Left cardiac atrium (tissue), 4 donors: Measurements from ENCODE around the gene ZNF860. TPM values are rescaled to one million over a fixed set of nuclear protein-coding genes. Genes with fewer than 3 reads are reported as not detected.

Source experiments
- ATAC-seq, 2 donors: fragments of 200-7000 bp; cut with Tn5 transposase; one replicate each; pipeline ENCODE4 v1.9.1; 2020; ENCODE audit warnings: mild to moderate bottlenecking in 2 of 2, moderate library complexity in 2 of 2
- DNase-seq: peaks from one replicate; pipeline ENCODE4 v3.0.0-alpha.2; 2020
- intact Hi-C, 2 donors: fragments of 100-400 bp; cut with DNase I; formaldehyde crosslinking; loops; one replicate each; pipeline versions ENCODE4 v1.14.1 to v1.15.1; 2022 to 2023
- total RNA-seq, 2 donors: library from RNA; stranded (reverse); fragmentation: NEBNext Ultra II Directional; extraction: Animal tissue kit (Norgen Biotek cat#: 25700); gene quantifications; one replicate each; pipeline ENCODE4 v1.2.1, GENCODE V29; 2021
- donor health status: DM: no; HTN: yes; CAD: no.
- donor health status: DM: no; HTN: yes; CAD: no; lungs with severe emphysema.
- donor health status: DM: yes; HTN: yes; CAD: no.
- donor health status: Dilated cardiomyopathy.

Gene ZNF860
- total RNA-seq, 2 donors from 2014 or later = 0.13 to 0.29 TPM

DNA sequence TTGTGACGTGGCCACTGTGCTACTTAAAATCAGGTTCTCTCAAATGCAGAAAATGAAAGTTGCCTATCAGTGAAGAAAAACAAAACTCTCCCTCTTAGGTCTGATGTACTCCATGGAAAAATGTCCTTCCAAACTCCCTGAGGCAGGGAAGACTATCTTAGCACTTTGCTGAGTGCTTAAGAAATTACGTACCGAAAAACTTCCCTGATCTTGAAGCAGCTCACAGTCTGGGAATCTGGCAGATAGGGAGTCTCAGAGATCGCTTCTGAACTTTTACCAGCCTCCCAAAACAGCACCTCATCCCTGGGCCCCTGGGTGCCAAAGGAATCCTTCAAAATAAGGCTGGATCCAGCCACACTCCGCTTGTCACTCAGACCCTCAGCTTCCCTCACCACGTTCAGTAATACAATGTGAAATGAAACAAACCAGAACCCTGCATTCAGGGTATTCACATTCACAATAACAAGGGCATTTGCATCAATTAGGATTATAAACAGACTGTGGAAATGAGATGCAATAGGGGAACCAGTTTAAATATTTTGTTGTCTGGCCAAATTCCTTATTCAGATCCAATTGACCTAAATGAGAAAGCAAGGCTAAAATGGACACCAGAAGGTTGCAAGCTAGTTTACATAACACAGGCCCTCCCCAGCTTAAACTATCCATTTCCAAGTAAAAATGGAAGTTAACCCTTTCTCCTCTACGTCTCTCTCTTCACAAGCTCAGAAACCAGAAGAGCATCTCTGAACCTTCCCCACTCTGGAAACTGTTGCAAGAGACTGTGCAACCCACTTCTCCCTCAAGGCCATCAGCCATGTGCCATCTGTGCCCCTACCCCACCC lies 21.4 kb upstream of the ZNF860 start:
- ATAC-seq (peak; percentile 42 to 68), DNase-seq (no peak)
- intact Hi-C loops = no loop called here

DNA sequence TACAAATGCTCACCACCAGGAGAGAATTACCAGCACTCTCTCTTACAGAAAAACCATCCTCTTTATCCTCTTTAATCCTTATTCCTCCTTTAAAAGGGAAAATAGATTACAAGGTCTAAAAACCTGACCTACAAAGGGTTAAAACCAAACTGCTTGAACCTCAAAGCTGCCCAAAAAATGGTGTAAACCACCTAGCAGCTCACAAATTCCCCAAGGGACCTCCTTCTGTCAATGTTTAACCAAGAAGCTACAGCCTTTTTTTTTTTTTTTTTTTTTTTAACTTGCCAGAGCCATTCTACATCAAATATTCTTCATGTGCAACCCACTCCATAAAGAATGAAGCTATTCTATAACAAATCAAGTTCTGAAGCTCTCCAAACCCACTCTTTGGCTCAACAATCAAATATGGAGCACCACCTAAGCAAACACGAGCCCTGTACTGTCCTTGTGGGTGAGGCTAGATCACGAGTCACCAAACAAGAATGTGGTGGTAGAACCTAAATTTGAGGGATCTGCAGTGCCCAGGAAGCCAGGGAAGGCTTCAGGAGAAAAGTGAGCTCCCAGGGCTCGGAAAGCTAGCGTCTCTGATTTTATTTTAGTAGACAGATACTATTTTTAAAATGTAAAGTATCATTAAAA lies 20.6 kb upstream of the ZNF860 start:
- intact Hi-C loops = no loop called here

DNA sequence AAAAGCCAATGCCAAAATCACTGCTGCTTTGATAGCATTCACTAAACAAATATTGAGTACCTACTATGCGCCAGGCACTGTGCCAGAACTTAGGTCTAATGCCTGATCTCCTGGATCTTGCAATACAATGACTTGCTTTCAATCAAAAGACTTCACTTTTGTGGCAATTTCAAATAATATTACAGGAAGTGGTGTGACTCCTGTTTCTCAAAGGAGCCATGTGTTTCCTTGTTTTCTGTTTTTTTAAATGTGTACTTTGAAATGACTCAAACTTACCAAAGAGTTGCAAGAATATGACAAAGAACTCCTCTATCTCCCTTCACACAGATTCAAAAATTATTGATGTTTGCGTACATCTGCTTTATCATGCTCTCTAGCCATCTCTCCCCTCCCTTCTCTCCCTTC lies 18.7 kb upstream of the ZNF860 start:
- ATAC-seq (no peak), DNase-seq (no peak)
- intact Hi-C loops = no loop called here

More for the DNA sequence above, 20.6 kb upstream of the ZNF860 start:
- DNase-seq = no peak
- ATAC-seq = peak in 1 of 2 donors; percentile 57

DNA sequence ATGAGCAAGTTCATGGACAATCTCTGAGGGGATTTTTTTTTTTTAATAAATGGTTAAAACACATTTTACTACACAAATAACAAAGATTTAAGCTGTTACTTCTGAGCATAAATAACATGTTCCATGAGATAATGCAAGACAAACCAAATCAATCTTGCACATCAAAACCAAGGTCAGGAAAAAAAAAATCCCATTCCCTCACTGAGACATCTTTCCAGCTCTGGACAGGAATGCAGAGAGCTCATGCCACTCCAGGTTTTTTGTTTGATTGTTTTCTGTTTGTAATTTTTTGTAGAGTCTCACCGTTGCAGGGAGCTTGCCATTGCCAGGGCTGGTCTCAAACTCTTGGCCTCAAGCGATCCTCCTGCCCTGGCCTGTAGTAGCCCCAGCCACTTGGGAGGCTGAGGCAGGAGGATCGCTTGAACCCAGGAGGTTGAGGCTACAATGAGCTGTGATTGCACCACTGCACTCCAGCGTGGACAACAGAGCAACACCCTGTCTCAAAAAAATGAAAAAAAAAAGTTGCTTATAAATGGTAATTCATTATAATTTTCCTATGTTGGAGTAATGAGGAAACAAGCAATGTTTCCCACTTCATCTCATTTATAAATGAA lies 14.5 kb upstream of the ZNF860 start:
- DNase-seq = no peak
- ATAC-seq = no peak
- intact Hi-C loops = no loop called here

DNA sequence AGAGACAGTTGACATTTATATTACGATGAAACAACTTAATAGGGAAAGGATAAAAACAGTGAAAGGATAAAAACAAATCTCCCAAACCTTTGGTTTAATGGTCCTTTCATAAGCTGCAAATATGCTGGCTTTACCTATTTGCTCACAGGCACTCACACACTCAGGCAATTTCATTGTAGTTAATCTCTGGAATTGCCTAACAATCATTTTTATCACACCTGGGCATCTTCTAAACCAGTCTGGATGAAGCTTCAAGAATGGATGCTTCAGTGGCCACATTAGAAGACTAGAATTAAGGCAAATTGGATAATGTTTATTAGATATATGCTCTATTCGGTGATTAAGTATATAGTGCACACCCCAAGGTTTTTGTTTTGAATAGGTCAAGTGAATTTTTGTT lies 14.0 kb upstream of the ZNF860 start:
- ATAC-seq = no peak
- intact Hi-C loops = no loop called here
- no peak for DNase-seq

DNA sequence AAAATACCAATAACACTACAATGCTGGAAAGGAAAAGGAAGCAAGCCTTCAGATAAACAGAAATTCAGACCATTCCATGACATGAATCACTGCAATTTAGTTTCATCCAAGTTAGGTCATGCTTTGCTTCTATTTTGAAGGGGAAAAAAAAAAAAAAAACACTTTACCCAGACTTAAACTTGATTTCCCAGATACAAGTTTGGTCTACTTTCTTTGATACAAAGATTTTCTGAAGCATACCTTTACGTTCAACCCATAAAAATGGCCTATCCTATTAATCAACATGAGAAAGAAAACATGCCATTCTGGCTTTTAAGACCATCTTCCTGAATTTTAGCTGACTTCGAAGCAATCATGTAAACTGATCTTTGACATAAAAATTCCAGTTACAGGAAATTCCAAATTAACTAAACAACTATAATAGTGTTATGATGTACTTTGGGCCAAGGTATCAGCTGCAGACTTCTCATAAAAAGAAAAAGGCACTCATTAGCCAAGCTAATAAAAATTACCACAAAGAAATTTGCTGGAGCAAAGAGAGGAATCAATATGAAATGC lies 13.1 kb upstream of the ZNF860 start:
- no peak for DNase-seq
- intact Hi-C loops = no loop called here
- peak in 1 of 2 donors; percentile 64 for ATAC-seq

DNA sequence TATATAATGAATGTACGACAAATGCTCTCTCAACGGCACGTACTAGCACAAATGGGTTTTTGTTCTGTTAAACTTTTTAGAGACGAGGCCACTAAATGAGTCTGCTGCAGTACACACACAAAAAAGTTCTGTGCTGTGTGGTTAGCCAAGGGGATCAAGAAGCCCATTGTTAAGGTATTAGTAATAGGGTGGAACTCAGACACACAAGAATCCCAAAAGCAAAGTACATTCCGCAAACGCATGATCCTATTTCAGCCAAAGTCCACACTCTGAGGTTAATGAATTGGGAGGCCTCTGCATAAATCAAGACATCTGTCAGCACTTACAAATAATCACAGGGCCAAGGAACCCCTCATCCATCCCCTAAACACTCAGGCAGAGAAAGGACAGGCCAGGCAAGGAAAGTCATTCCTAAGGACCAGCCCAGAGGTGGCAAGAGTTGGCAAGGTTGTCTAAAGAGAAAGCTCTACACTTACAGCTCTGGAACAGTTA lies 12.6 kb upstream of the ZNF860 start:
- ATAC-seq = peak; percentile 65 to 93
- no peak for DNase-seq
- intact Hi-C loops = no loop called here

DNA sequence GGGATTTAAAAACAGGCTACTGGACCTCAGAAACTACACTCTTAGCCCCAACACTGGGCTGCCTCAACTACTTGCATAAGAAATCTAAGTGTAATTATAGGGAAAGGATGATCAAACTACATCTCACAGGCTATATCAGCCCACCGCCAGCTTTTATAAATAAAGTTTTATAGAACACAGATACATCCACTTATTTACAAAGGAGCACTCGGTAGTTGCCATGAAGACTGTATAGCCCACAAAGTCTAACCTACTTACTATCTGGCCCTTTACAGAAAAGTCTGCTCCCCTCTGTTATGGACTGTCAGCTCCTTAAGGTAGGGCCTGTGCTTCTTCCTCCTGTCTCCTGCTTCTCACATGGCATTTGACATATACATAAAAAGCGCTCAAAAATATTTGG lies 9.9 kb upstream of the ZNF860 start:
- intact Hi-C loops = no loop called here
- DNase-seq = no peak
- ATAC-seq = no peak

DNA sequence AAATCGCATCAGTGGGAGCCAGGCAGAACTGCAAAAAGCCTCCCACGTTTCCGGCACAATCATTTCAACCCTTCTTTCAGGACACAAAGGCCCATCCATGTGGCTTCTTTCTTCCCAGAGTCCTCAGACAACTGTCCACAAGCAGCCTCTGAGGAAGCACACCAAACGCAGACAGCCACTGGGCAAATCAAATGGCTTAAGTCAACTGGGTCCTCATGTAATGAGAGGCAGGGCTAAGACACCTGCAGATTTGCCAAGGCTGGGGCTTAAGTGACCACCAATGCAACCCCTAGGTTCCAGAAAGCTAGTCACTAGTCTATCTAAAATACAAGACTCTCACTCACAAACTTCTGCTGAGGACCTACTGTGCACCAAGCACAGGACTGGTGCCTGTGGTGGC lies 8.5 kb upstream of the ZNF860 start:
- intact Hi-C loops = no loop called here
- DNase-seq = no peak
- ATAC-seq = no peak

DNA sequence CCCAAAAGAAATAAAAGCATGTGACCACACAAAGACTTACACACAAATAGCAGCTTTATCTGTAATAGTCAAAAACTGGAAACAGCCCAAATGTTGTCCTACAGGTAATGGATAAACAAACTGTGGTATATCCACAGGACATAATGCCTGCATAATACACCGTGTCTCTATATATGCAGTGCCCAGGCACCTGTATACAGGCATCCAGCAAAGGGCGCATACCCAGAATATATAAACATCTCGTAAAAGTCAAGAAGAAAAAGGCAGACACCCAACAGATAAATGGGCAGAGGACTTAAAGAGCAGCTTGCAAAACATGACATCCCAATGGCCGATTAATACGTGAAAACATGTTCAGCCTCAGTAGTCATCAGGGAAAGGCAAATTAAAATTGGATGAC lies 7.7 kb upstream of the ZNF860 start:
- intact Hi-C loops = no loop called here
- ATAC-seq (no peak), DNase-seq (no peak)

DNA sequence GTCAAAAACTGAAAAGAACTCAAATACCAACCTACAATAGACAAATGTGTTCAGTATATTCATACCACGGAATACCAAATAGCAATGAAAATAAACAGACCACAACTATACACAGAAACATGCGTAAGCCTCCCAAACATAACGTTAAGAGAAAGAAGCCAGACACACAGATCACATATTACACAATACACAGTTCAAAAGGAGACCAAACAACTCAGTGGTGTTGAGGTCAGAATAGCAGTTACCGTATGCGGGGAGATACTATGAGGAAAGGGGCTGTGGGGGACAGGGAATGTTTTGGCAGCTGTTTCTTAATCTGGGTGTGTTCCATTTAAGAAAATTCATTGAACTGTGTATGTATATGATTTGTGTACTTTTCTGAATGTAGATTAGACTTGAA lies 7.1 kb upstream of the ZNF860 start:
- intact Hi-C loops = no loop called here
- DNase-seq (no peak), ATAC-seq (no peak)

DNA sequence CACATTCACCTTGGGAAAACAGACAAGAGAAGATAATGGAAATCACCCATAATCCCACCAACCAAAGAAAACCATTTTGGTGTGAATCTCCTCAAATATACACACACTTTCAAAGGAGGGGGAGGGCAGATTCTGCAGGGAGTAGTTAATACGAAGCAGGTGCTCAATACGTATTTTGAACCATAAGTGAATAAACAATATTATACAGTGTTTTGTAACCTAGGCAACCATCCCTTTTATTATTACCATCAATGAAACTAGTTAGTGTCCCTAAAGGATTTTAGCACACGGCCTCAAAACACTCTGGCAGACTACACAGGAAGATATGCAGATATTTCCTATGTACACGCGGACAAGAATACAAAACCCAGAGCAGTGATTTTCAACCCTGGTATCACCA lies 6.6 kb upstream of the ZNF860 start:
- no peak for ATAC-seq
- no peak for DNase-seq
- intact Hi-C loops = no loop called here

DNA sequence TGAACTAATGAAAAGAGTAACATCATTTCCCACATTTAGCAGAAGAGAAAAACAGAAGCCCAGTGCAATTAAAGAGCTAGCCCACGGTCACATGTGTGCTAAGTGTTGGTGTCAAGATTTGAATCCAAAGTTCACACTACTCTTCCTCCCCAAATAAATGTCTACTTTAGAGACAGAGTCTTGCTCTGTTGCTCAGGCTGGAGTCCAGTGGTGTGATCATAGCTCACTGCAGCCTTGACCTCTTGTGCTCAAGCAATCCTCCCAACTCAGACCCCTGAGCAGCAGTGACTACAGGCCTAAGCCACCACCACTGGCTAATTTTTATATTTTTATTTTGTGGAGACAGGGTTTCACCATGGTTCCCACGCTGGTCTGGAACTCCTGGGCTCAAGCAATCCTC lies 5.2 kb upstream of the ZNF860 start:
- DNase-seq = no peak
- intact Hi-C loops = no loop called here

DNA sequence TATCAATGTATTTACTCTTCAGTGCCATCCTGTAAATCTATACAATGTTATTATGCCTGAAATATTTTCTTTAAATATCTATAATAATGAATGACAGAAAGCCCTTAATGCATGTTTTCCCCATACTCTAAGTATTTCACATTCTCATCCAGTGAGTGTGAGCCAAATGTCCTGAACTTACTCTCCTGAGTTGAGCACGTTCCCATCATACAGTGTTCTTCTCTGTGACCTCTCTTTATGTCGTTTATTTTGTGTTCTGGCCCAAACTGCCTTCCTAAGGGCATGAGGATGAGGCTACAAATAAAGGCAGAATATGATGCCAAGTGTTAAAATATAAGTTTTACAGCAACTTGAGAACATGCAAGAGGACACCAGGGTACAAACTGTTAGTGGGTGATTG lies 3.8 kb upstream of the ZNF860 start:
- DNase-seq = no peak

More for the DNA sequence above, 5.2 kb upstream of the ZNF860 start:
- ATAC-seq = no peak

DNA sequence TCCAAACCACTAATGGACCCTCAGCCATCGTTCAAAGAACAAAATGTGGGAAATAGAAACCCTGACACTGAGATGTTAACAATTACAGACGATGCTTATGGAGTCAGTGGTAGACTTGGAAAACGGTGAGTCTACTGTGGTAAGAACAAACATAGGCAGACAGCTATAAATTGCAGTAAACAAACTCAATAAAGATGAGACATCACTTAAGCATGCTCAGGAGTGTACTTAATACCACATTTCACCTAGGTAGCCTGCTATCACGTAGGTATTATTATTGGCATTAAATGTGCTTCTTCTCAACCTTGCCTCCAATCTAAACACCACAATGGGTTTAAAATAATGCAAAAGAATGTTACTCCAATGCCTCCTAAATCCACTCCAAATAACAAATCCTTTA lies 3.0 kb upstream of the ZNF860 start:
- intact Hi-C loops = no loop called here
- no peak for ATAC-seq

More for the DNA sequence above, 3.8 kb upstream of the ZNF860 start:
- intact Hi-C loops = no loop called here
- ATAC-seq = no peak

DNA sequence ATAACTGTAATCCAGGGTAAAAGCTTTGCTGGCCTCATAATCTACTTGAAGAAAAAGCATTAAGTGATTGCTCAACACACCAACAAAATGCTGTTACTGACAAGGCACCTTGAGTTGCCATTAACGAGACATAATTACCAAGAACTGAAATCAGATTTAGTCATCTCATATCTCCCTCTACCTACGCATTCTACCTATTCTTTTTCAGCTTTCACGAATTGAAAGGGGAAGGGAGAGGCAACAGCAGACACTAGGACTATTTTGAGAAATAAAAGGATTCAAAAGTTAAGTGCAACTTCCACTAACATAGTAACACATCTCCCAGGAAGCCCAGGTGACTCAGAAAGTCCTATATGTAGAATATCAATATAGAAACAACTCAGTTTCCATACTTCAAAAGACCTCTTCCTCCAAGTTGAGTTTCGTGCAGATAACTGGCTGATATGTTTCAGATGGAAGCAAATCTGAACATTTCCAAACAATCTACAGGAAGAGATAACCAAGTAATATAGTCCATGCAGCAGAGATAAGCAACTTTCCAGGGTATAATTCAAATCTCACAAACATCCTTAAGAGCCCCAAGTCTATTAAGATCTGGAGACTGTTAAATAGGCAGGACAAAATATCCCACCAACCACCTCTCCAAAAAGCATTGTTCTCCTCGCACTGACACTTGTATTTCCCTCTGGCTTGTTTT lies 2.4 kb upstream of the ZNF860 start:
- DNase-seq (no peak), ATAC-seq (no peak)
- intact Hi-C loops = no loop called here

More for the DNA sequence above, 3.0 kb upstream of the ZNF860 start:
- no peak for DNase-seq

DNA sequence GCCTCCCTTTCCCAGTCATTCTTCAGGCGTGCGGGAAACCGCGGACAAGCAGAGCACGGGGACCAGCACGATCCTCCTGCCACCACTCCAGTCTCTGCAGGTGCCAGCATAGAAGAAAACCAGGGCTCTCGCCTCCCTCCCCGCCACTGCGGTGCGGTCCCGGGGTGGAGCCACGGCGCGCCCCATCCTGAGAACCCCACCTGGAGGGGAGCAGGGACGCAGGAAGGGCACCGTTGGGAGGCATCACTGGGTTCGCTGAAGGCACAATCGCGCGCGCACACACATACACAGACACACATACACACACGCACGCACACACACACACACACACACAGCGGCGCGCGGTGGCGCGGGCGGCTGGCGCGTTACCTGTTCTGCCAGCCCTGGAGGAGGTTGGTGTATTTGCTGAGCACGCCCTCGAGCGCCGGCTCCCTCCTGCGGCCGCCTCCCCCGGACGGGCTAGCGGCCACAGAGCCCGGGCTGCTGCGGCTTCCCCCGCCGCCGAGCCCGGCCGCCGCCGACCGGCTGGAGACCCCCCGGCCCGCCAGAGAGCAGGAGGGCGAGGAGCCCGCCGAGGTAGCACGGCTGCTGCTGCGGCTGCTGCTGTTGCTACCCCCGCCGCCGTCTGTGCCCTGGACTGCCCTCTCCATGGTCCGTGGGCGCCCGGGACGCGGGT lies 882 bp upstream of the ZNF860 start:
- peak; percentile 48 for DNase-seq
- peak; percentile 67 to 68 for ATAC-seq
- intact Hi-C loops = no loop called here

DNA sequence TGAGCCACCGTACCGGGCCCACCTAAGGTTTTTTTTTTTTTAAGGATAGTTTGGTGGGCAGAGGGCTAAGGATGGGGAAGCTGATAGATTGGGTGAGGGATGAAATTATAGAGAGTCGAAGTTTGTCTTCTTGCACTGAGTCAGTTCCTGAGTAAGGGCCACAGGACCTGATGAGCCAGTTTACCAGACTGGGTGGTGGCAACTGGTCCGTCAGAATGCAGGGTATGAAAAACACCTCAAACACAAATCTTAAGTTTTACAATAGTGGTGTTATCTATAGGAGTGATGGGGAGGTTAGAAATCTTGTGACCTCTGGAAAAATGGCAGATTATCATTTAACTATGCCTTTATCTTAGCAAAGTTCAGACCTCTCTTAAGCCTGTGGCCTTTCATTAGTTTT lies 2.8 kb downstream of the ZNF860 start:
- intact Hi-C loops = no loop called here
- ATAC-seq (no peak), DNase-seq (no peak)

DNA sequence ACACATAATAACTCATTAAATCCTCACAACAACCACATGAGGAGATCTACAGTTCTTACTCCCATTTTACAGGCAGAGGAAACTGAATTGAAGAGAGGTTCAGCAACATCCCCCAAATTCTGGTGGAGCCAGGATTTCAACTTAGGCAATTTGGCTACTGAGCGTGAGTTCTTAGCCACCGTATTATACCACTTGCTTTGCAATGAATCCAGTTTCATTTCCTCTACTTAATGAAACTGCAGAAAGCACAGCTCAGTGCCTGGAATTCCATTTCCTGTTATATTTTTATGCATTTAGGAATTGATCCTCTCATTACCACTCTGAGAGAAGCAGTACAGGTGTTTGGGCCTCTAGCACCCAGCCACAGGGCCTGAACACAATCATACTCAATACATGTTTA lies 4.3 kb downstream of the ZNF860 start:
- ATAC-seq (no peak), DNase-seq (no peak)
- intact Hi-C loops = no loop called here
